H9 (cell line): ENCODE results near the gene INVS. TPM values are rescaled to one million over a fixed set of nuclear protein-coding genes. Genes with fewer than 3 reads are reported as not detected.

Experiments used
- DNase-seq: peaks from one replicate; pipeline ENCODE4 v3.0.0-alpha.2; 2017
- H2AFZ ChIP-seq: one replicate; pipeline ENCODE4 v1.6.1; 2013; ENCODE audit warnings: mild to moderate bottlenecking, low read length, control low read depth, moderate library complexity
- H2AK5ac ChIP-seq: 2 replicates; pipeline ENCODE4 v1.6.1; 2013; ENCODE audit warnings: low read length, control low read depth, mixed read lengths; ENCODE audit not compliant: insufficient read length
- H2BK120ac ChIP-seq: one replicate; pipeline ENCODE4 v1.6.1; 2013; ENCODE audit warnings: low read depth, mild to moderate bottlenecking, low read length, control low read depth, inconsistent platforms; ENCODE audit not compliant: poor library complexity, severe bottlenecking
- H2BK12ac ChIP-seq: 2 replicates; pipeline ENCODE4 v1.6.1; 2013; ENCODE audit warnings: low read length, control low read depth, mixed read lengths, low read depth; ENCODE audit not compliant: insufficient read length
- H2BK15ac ChIP-seq: 2 replicates; pipeline ENCODE4 v1.6.1; 2013; ENCODE audit warnings: low read depth, low read length, control low read depth
- H2BK20ac ChIP-seq: one replicate; pipeline ENCODE4 v1.6.1; 2013; ENCODE audit warnings: low read depth, mild to moderate bottlenecking, low read length, control low read depth, inconsistent platforms; ENCODE audit not compliant: poor library complexity, severe bottlenecking
- H2BK5ac ChIP-seq: 2 replicates; pipeline ENCODE4 v1.6.1; 2013; ENCODE audit warnings: low read length, control low read depth, mixed read lengths; ENCODE audit not compliant: insufficient read length
- H3K14ac ChIP-seq: 2 replicates; pipeline ENCODE4 v1.6.1; 2013; ENCODE audit warnings: low read length, control low read depth; ENCODE audit not compliant: insufficient read depth
- H3K18ac ChIP-seq: 2 replicates; pipeline ENCODE4 v1.6.1; 2013; ENCODE audit warnings: low read depth, mild to moderate bottlenecking, mixed read lengths, low read length, control low read depth; ENCODE audit not compliant: insufficient read length
- H3K23ac ChIP-seq: 2 replicates; pipeline ENCODE4 v1.6.1; 2013; ENCODE audit warnings: low read length, control low read depth, mixed read lengths, low read depth; ENCODE audit not compliant: insufficient read length
- H3K23me2 ChIP-seq: 2 replicates; pipeline ENCODE4 v1.6.1; 2013; ENCODE audit warnings: low read depth, mild to moderate bottlenecking, mixed read lengths, low read length, control low read depth; ENCODE audit not compliant: insufficient read length, poor library complexity, severe bottlenecking
- H3K27ac ChIP-seq: 2 replicates; pipeline ENCODE4 v1.5.1; 2013; ENCODE audit warnings: low read length, control low read depth, mixed read lengths, low read depth; ENCODE audit not compliant: insufficient read length
- H3K27me3 ChIP-seq: 2 replicates; pipeline ENCODE4 v1.6.1; 2013; ENCODE audit warnings: low read length, control low read depth, inconsistent platforms; ENCODE audit not compliant: insufficient read depth
- H3K4ac ChIP-seq: 2 replicates; pipeline ENCODE4 v1.6.1; 2013; ENCODE audit warnings: low read depth, mild to moderate bottlenecking, control low read depth, inconsistent platforms, low read length, moderate library complexity
- H3K4me1 ChIP-seq: 2 replicates; pipeline ENCODE4 v1.6.1; 2013; ENCODE audit warnings: low read length, control low read depth, inconsistent platforms; ENCODE audit not compliant: insufficient read depth
- H3K4me2 ChIP-seq: 2 replicates; pipeline ENCODE4 v1.6.1; 2013; ENCODE audit warnings: low read length, control low read depth, mixed read lengths; ENCODE audit not compliant: insufficient read length, insufficient read depth
- H3K56ac ChIP-seq: 2 replicates; pipeline ENCODE4 v1.6.1; 2013; ENCODE audit warnings: low read depth, mild to moderate bottlenecking, mixed read lengths, low read length, control low read depth; ENCODE audit not compliant: insufficient read length
- H3K79me1 ChIP-seq: 2 replicates; pipeline ENCODE4 v1.6.1; 2013; ENCODE audit warnings: low read depth, mild to moderate bottlenecking, moderate library complexity, low read length, control low read depth, inconsistent platforms; ENCODE audit not compliant: insufficient read depth, poor library complexity, severe bottlenecking
- H3K79me2 ChIP-seq: 2 replicates; pipeline ENCODE4 v1.6.1; 2013; ENCODE audit warnings: low read length, control low read depth, inconsistent platforms; ENCODE audit not compliant: insufficient read depth
- H3K9ac ChIP-seq: 2 replicates; pipeline ENCODE4 v1.6.1; 2013; ENCODE audit warnings: low read length, control low read depth, mixed read lengths; ENCODE audit not compliant: insufficient read length; ENCODE audit errors: extremely low read depth
- H3K9me3 ChIP-seq: one replicate; pipeline ENCODE4 v1.6.1; 2013; ENCODE audit warnings: low read depth, low read length, inconsistent platforms; ENCODE audit not compliant: control insufficient read depth
- H3T11ph ChIP-seq: one replicate; pipeline ENCODE4 v1.6.1; 2013; ENCODE audit warnings: mild to moderate bottlenecking, low read length, control low read depth, inconsistent platforms
- H4K20me1 ChIP-seq: one replicate; pipeline ENCODE4 v1.6.1; 2013; ENCODE audit not compliant: control insufficient read depth, insufficient read length, insufficient read depth
- H4K5ac ChIP-seq: 2 replicates; pipeline ENCODE4 v1.6.1; 2013; ENCODE audit warnings: low read depth, mild to moderate bottlenecking, mixed read lengths, low read length, control low read depth; ENCODE audit not compliant: insufficient read length
- H4K8ac ChIP-seq: replicated peaks from 2 replicates; pipeline ENCODE4 v1.6.1; 2013; ENCODE audit warnings: low read length, control low read depth, mixed read lengths, low read depth; ENCODE audit not compliant: insufficient read length
- H4K91ac ChIP-seq: 2 replicates; pipeline ENCODE4 v1.6.1; 2013; ENCODE audit warnings: low read depth, mild to moderate bottlenecking, moderate library complexity, mixed read lengths, low read length, control low read depth; ENCODE audit not compliant: insufficient read length
- H3K27ac Mint-ChIP-seq, 3 experiments: 2 replicates in 2 of 3; 3 replicates in 1 of 3; pipeline ENCODE4 v1.8.0; 2020 to 2021; ENCODE audit warnings: mixed read lengths in 3 of 3, mild to moderate bottlenecking in 1 of 3, moderate library complexity in 1 of 3
- H3K27me3 Mint-ChIP-seq: 2 replicates; pipeline ENCODE4 v1.8.0; 2021; ENCODE audit warnings: low read depth, mild to moderate bottlenecking, moderate library complexity, mixed read lengths
- H3K36me3 Mint-ChIP-seq, 3 experiments: 2 replicates in 2 of 3; 3 replicates in 1 of 3; pipeline ENCODE4 v1.8.0; 2020 to 2021; ENCODE audit warnings: low read depth in 3 of 3, mixed read lengths in 3 of 3; ENCODE audit not compliant: insufficient read depth in 1 of 3
- H3K4me1 Mint-ChIP-seq, 2 experiments: 2 replicates each; pipeline ENCODE4 v1.8.0; 2020; ENCODE audit warnings: mixed read lengths in 2 of 2
- H3K4me3 Mint-ChIP-seq, 2 experiments: 2 replicates in 1 of 2; 3 replicates in 1 of 2; pipeline ENCODE4 v1.8.0; 2020 to 2021; ENCODE audit warnings: mild to moderate bottlenecking in 2 of 2, mixed read lengths in 2 of 2, moderate library complexity in 1 of 2
- H3K9me3 Mint-ChIP-seq, 2 experiments: 2 replicates in 1 of 2; 3 replicates in 1 of 2; pipeline ENCODE4 v1.8.0; 2020; ENCODE audit warnings: mild to moderate bottlenecking in 2 of 2, mixed read lengths in 2 of 2, moderate library complexity in 1 of 2
- CTCF ChIP-seq: fragments of 200-600 bp; sonication (generic); conservative IDR thresholded peaks from 3 replicates; pipeline ENCODE4 v1.8.0; 2021; ENCODE audit warnings: antibody characterized with exemption, mild to moderate bottlenecking
- WGBS: extraction: QIAGEN DNeasy Blood & Tissue Kit; methylation state at CpG from one replicate; pipeline ENCODE4 v1.1.7; 2013; ENCODE audit warnings: missing lambda C conversion rate, low lambda C conversion rate, mixed read lengths; ENCODE audit not compliant: insufficient read length; ENCODE audit errors: extremely low coverage; 5-methylcytosine and 5-hydroxymethylcytosine counted together
- total RNA-seq: library from RNA; stranded (reverse); gene quantifications from 2 replicates; pipeline ENCODE4 v1.2.1, GENCODE V29; 2021

The INVS gene
- total RNA-seq, 1 experiment from 2014 or later: 7.5 TPM

GRCh38 chr9:100346836-100347235, 247.8 kb downstream of the INVS start:
- no peak overlapping the region for H3K18ac ChIP-seq
- no peaks in the 10 kb centered on the region for H3K27me3 Mint-ChIP-seq
- H3K27me3 ChIP-seq: no peaks in the 10 kb centered on the region
- H3K27ac ChIP-seq: no peak overlapping the region
- no peak overlapping the region for H2BK20ac ChIP-seq
- no peak overlapping the region for H3K9ac ChIP-seq
- H4K20me1 ChIP-seq: no peaks in the 10 kb centered on the region
- H2BK120ac ChIP-seq: no peak overlapping the region
- no peak overlapping the region for H3K4me3 Mint-ChIP-seq
- DNase-seq: no peak
- peaks cover 36 to 39% of the 10 kb centered on the region in 2 experiments for H3K4me1 Mint-ChIP-seq
- H3K9me3 Mint-ChIP-seq: no peaks in the 10 kb centered on the region
- H3K27ac Mint-ChIP-seq: no peak overlapping the region
- H2AK5ac ChIP-seq: no peak overlapping the region
- no peak overlapping the region for H4K91ac ChIP-seq
- H3T11ph ChIP-seq: no peak overlapping the region
- no peak overlapping the region for H2BK12ac ChIP-seq
- no peak overlapping the region for H2BK15ac ChIP-seq
- H3K4me2 ChIP-seq: no peak overlapping the region
- H3K79me2 ChIP-seq: peaks cover 55% of the 10 kb centered on the region
- no peak overlapping the region for H4K5ac ChIP-seq
- H3K56ac ChIP-seq: no peak overlapping the region
- H2AFZ ChIP-seq: no peak overlapping the region
- no peak overlapping the region for H3K4ac ChIP-seq
- no peak overlapping the region for H2BK5ac ChIP-seq
- TF ChIP-seq CTCF: no peak
- H3K9me3 ChIP-seq: no peaks in the 10 kb centered on the region
- WGBS: no CpG with 5 or more reads among the region's 3 CpGs
- H3K23ac ChIP-seq: no peak overlapping the region
- peaks cover 1% of the 10 kb centered on the region for H3K23me2 ChIP-seq
- peaks cover 10% of the 10 kb centered on the region; the same call in 1 of the 2 replicates for H3K4me1 ChIP-seq
- no peak overlapping the region for H4K8ac ChIP-seq
- peaks cover 22 to 30% (median 27%) of the 10 kb centered on the region in 3 experiments for H3K36me3 Mint-ChIP-seq
- peaks cover 4% of the 10 kb centered on the region for H3K79me1 ChIP-seq
- no peak overlapping the region for H3K14ac ChIP-seq
